SIG-M5 treated with dmso at 0.1 percent for 504 hours (cell line): ENCODE data around the gene ERBB3.

ENCODE experiments used
- DNase-seq: peaks from one replicate; lab custom pipeline; 2025; ENCODE audit not compliant: unreplicated experiment; lab: John Stamatoyannopoulos, UW

ERBB3 gene

GRCh38 chr12:56129942-56130495, 50.1 kb downstream of the ERBB3 start:
- DNase-seq, result no peak

- DNase-seq, result no peak
These were observed 50.9 kb downstream of the ERBB3 start for GRCh38 chr12:56130876-56131275.

GRCh38 chr12:56134897-56135296, 54.9 kb downstream of the ERBB3 start:
- DNase-seq, result no peak

DNA sequence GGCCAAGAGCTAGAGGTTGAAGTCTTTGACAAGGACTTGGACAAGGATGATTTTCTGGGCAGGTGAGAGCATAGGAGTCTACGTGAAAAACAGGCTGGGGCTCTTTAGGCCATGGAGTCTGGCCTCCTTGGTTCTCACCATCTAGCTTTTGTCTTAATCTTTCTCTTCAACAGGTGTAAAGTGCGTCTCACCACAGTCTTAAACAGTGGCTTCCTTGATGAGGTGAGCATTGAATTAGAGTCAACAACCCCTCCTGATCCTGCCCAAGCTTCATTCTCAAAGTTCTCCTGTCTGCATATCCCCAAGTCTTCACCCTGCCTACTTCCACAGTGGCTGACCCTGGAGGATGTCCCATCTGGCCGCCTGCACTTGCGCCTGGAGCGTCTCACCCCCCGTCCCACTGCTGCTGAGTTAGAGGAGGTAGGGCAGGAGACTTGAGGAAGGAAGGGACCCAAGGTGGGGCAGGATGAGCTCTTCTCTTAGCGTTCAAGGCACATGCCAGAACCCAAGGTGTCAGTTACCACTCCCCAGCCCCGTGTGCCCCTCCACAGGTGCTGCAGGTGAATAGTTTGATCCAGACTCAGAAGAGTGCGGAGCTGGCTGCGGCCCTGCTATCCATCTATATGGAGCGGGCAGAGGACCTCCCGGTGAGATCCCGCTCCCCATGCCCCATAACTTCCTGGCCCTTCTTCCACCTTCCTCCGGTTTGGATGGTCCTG, 58.0 kb downstream of the ERBB3 start:
- DNase-seq, result no peak

- no peak for DNase-seq
These were observed 62.2 kb downstream of the ERBB3 start for GRCh38 chr12:56141946-56142784.

DNA sequence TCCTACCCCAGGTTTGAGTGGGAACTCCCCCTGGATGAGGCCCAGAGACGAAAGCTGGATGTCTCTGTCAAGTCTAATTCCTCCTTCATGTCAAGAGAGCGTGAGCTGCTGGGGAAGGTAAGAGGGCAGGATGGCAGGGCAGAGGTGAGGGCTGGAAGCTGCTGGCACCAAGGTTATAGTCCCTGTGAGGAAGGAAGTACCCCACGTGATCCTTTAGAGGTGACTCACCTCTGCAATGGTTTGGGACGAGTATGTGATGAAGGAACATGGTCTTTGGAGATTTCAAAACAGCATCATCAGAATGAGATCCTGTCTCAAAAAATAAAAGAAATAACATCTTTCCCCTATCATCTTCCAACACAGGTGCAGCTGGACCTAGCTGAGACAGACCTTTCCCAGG, 63.3 kb downstream of the ERBB3 start:
- DNase-seq, result no peak

GRCh38 chr12:56143870-56144269, 63.9 kb downstream of the ERBB3 start:
- DNase-seq, result no peak

DNA sequence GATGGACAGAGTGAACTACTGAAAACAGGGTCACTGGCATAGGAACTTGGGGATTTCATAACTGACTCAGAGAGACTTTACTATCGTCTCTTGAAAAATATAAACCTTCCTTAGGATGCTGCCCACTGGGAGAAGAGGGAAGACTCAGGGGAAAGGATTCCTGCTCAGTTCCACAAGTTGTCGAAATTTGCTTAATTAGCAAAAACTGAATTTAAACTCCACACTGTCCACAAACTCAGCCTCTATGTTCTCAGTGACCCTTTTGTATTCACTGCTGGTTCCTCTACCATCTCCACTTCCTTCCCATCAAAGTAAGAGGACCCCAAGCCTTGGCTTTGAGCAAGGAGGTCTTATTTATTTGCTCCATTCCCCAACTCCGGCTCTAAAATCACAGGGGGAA, 65.3 kb downstream of the ERBB3 start:
- DNase-seq, result no peak

DNA sequence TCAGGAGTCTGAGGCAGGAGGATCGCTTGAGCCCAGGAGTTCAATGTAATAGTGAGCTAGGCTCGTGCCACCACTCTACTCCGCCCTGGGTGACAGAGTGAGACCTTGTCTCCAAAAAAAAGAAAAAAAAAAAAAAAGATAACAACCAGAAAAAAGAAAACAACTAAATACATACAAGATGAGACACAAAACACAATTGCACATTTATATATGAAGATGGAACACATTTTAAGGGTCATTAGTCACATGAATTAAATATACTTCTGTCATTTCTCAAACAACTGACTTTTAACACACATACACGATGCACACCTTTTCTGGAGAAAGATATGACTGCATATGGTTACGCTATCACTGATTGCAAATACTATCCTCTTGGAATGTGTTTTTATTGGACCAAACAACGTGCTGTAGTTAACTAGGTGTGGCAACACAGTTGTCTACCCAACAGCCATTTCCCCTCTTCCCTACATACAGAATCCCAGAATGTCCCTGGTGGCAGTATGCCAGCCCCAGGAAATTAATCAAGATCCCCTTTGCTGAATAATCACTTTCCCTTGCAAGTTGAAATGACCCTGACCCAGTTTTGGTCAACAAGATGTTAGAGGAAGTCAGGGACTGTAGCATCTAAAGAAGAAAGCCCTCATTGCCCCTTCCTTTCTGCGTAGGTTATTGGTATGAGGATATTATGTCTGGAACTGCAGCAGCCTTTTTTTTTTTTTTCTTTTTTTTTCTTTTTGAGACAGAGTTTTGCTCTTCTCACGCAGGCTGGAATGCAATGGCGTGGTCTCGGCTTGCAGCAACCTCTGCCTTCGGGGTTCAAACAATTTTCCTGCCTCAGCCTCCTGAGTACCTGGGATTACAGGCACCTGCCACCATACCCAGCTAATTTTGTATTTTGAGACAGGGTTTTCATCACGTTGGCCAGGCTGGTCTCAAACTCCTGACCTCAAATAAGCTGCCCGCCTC, 66.8 kb downstream of the ERBB3 start:
- DNase-seq, result no peak

GRCh38 chr12:56150563-56150962, 70.6 kb downstream of the ERBB3 start:
- DNase-seq, result no peak

DNA sequence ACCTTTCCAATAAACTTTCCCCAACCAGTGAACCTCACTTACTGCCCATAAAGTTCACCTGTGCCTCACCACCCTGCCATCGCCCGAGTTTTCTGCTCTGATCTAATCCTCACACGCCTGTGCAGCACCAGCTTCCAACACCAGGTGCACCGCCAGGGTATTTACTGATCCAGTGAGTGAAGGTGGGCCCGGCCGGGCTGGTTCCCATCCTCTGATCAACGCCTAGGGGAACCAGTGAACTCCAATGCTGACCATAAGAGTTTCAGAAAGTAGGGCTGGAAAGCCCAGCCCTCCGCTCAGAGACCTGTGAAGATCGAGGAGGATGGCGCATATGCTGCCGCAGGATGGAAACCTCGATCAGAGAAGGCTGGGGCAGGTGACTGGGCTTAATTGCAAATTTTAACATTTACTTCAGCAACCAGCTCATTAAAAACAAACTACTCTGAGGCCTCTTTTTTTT, 71.7 kb downstream of the ERBB3 start:
- peak; percentile 64 for DNase-seq

DNA sequence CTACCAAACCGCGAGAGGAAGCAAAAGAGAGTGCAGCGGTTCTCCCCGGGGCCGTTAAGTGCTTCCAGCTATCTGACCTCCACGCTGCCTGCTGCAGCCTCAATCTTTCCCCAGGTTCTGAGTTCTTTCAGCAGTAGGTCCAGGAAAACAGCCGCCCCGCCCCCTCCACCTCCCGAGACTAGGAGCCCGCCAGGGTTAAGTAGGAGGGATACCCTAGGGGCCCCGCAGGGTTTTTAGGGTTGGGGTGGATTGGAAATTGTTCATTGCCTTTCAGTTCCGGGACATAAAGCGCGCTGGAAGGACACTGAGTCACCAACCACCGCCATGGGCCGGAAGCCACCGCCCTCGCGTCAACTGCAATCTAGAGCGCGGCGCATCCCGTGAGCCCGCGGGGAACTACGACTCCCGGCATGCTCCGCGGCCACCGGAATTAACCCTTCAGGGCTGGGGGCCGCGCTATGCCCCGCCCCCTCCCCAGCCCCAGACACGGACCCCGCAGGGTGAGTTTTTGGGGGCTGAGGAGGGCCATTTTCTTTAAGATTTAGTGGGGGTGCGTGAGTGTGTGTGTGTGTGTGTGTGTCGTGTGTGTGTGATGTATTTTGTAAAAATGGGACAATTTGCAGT, 72.3 kb downstream of the ERBB3 start, which contains the start of gene MYL6B:
MYL6B (plus strand) TSS at position 456 of the 624 bp plus-strand sequence. CDS start 1,332 bp downstream, outside the sequence.
- DNase-seq, result peak; percentile 96
